OCI-M2 (cell line): ENCODE measurements around the gene ATP7B.

Experiments used
- DNase-seq: peaks from one replicate; lab custom pipeline; 2025; ENCODE audit not compliant: unreplicated experiment; lab: John Stamatoyannopoulos, UW

ATP7B gene

GRCh38 chr13:51900471-51900870 is 110.8 kb downstream of the ATP7B start:
- no peak for DNase-seq

- DNase-seq, result no peak
Measured at GRCh38 chr13:51895906-51896888, 115.1 kb downstream of the ATP7B start.

DNA sequence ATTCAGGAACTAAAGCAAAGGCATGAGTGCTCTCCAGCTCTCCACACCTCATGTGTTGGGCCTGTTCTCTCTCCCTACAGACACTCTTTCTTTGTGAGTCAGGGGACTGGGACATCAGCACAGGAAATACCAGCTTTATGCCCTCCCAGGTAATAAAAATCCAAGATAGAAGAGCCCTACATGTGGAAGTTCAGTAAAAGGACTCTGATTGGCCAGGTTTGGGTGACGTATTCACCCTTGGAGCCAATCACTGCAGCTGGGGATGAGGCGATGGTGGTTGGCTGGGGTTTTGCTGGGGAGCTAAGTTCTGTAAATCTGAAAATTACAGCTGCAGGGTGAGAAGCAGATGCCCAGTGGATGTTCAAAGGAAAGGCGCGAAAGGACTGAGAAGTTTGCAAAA is 117.0 kb downstream of the ATP7B start:
- DNase-seq, result no peak

DNA sequence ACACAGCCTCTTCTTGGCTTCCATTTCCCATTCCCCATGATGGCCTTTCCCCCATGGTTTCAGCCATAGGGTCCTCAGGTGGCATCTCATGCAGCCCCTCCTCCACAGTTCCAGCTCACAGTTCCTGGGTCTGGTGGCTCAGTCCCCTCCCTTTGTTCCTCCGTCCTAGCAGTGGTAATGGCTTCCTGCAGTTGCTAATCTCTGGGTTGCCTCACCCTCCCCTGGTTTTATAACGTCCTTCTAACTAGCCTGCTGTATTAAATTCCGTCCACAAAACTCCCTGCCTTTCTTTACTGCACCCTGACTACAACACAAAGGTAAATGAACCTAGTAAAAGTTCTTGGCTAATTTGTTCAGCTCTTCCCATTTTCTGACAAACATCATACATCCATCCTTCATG is 118.6 kb downstream of the ATP7B start:
- no peak for DNase-seq

DNA sequence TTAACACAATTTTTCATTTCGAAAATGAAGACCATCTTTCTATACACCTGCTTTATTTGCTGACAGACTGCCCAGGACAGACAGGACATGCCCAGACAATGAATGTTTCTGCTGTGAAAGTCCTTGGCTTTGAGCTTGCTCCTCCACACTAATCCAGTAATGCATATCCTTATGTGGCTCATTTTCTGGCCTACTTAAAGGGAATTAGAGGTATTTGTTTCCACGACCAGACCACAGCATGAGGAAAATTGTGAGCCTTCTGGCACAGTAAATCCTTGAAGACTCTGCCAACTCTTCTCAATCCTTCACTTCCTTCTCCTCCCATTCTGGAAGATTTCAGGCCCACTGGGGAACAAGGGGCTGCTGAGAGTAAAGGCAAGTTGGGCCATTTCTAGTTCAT is 123.8 kb downstream of the ATP7B start:
- DNase-seq, result no peak

DNA sequence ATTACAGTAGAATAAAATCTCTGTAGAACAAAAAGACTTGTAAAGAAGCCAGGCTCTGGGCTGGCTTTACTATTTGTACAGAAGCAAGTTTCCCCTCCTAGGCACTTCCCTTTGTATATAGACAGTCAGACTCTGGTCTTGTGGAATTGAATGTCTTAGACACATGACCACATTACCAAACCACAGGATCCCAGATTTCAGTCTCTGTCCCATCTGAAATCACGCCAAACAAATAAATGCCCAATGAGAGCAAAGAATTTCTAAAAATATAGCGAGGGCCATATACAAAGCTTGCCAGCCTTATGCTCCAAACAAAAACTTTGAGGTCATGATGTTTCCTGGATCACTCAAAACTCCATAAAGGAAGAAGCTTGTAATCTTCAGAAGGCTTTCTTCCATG is 125.6 kb downstream of the ATP7B start:
- no peak for DNase-seq

DNA sequence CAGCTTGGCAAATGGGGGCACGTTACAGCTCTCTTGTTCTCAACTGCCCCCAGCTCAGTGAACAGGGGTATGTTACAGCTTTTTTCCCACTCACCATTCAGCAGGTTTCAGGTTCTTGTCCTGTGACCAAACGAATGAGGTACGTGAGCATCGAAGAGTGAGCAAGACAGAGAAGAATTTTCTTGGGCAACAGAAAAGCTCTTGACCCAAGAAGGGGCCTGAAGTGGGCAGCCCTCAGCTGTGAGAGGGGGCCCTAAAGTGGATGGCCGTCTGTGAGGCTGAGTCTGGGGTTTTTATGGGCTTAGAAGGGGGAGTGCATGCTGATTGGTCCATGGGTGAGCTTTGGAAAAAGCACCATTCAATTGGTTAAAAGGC is 128.0 kb downstream of the ATP7B start:
- no peak for DNase-seq
